Fibroblast of the conjunctiva (primary cell): ENCODE data around the gene GRID2.

Experiments used
- DNase-seq: peaks from one replicate; pipeline ENCODE4 v3.0.0-alpha.2; 2010; ENCODE audit warnings: low read depth

The GRID2 gene

GRCh38 chr4:93814722-93815121 is 1511.0 kb downstream of the GRID2 start:
- no peak for DNase-seq
